Natural killer cell treated with Interleukin-12 subunit alpha and Interleukin-12 subunit beta and Interleukin-15 and Interleukin-18, amount 100 ng/mL, for 72 hours (primary cell): ENCODE results near the gene TMPRSS13. TPM values are rescaled to one million over a fixed set of nuclear protein-coding genes. Genes with fewer than 3 reads are reported as not detected.
A peak's percentile ranks its signal among the peaks of the same experiment; 100 is the strongest.
"Not testable (repeated sequence)": the region's sequence is repeated elsewhere in the genome, so short reads cannot be mapped to it uniquely, and the experiment has no call there.

Experiments
- ATAC-seq, 2 donors: fragments of 150-1000 bp; cut with Tn5 transposase in 1 of 2; sonication (Bioruptor Pico), chemical (Tn5 transposase) in 1 of 2; 2 replicates each; pipeline ENCODE4 v1.10.0; 2021
- DNase-seq: peaks from one replicate; pipeline ENCODE4 v3.0.0; 2022; ENCODE audit warnings: low spot score
- H3K27ac Mint-ChIP-seq, 2 donors: 1 replicate in 1 of 2; 2 replicates in 1 of 2; pipeline ENCODE4 v1.8.0; 2022; ENCODE audit warnings: mixed read lengths in 2 of 2, mild to moderate bottlenecking in 1 of 2, moderate library complexity in 1 of 2
- H3K27me3 Mint-ChIP-seq, 2 donors: 1 replicate in 1 of 2; 2 replicates in 1 of 2; pipeline ENCODE4 v1.8.0; 2022; ENCODE audit warnings: mixed read lengths in 2 of 2
- H3K36me3 Mint-ChIP-seq: one replicate; pipeline ENCODE4 v1.8.0; 2022; ENCODE audit warnings: mixed read lengths
- H3K4me1 Mint-ChIP-seq, 2 donors: 1 replicate in 1 of 2; 2 replicates in 1 of 2; pipeline ENCODE4 v1.8.0; 2022; ENCODE audit warnings: low read depth in 2 of 2, mixed read lengths in 2 of 2, mild to moderate bottlenecking in 1 of 2
- H3K4me3 Mint-ChIP-seq: one replicate; pipeline ENCODE4 v1.8.0; 2022; ENCODE audit warnings: mixed read lengths
- H3K9me3 Mint-ChIP-seq: 2 replicates; pipeline ENCODE4 v1.8.0; 2022; ENCODE audit warnings: mixed read lengths
- total RNA-seq, 2 donors: library from RNA; stranded (reverse); gene quantifications; one replicate each; pipeline ENCODE4 v1.2.3, GENCODE V29; 2022

TMPRSS13 gene
- total RNA-seq: under 1 TPM; 0.19 to 0.36 TPM

- Mint-ChIP-seq H3K4me3 (peak within 1 kb of the TSS; percentile 73), H3K9me3 (no peaks in the 10 kb centered on the region), H3K36me3 (no peaks in the 10 kb centered on the region), H3K27me3 (no peaks in the 10 kb centered on the region), H3K27ac (peak within 1 kb of the TSS; percentile 66 to 90), H3K4me1 (peaks cover 48 to 53% of the 10 kb centered on the region in 2 donors)
- DNase-seq: peak; percentile 31
- ATAC-seq: no peak
These were observed at the start of gene TMPRSS13 for GRCh38 chr11:117929142-117929915. TMPRSS13 (minus strand) TSS chr11:117929402; CDS start chr11:117929307, 95 bp downstream.

- H3K27me3 Mint-ChIP-seq: no peaks in the 10 kb centered on the region
- peak overlapping the region; percentile 79 for H3K4me3 Mint-ChIP-seq
- H3K27ac Mint-ChIP-seq: peak overlapping the region; percentile 90 to 97
- H3K4me1 Mint-ChIP-seq: peaks cover 50 to 63% of the 10 kb centered on the region in 2 donors
- no peaks in the 10 kb centered on the region for H3K9me3 Mint-ChIP-seq
- ATAC-seq (no peak), DNase-seq (no peak)
- H3K36me3 Mint-ChIP-seq: no peaks in the 10 kb centered on the region
These were observed 49.8 kb upstream of the TMPRSS13 start for GRCh38 chr11:117978991-117979390.

GRCh38 chr11:117978291-117978910, 49.2 kb upstream of the TMPRSS13 start:
- not testable (repeated sequence) for DNase-seq, ATAC-seq, H3K9me3 Mint-ChIP-seq, H3K4me3 Mint-ChIP-seq, H3K36me3 Mint-ChIP-seq, H3K27me3 Mint-ChIP-seq
- peak overlapping the region in 1 of 2 donors; percentile 80 for H3K27ac Mint-ChIP-seq
- H3K4me1 Mint-ChIP-seq: peaks cover 47 to 60% of the 10 kb centered on the region in 2 donors

- H3K4me1 Mint-ChIP-seq: peaks cover 47 to 61% of the 10 kb centered on the region in 2 donors
- H3K36me3 Mint-ChIP-seq, ATAC-seq, H3K4me3 Mint-ChIP-seq, H3K27me3 Mint-ChIP-seq, DNase-seq, H3K9me3 Mint-ChIP-seq: not testable (repeated sequence)
- peak overlapping the region in 1 of 2 donors; percentile 80 for H3K27ac Mint-ChIP-seq
These were observed 48.5 kb upstream of the TMPRSS13 start for GRCh38 chr11:117977612-117978264.

- Mint-ChIP-seq H3K36me3 (no peaks in the 10 kb centered on the region), H3K27me3 (no peaks in the 10 kb centered on the region), H3K4me3 (peak overlapping the region; percentile 34), H3K27ac (peak overlapping the region in 1 of 2 donors; percentile 80), H3K4me1 (peaks cover 51 to 62% of the 10 kb centered on the region in 2 donors), H3K9me3 (no peaks in the 10 kb centered on the region)
- ATAC-seq (no peak), DNase-seq (no peak)
These were observed 47.8 kb upstream of the TMPRSS13 start for GRCh38 chr11:117977029-117977428.

GRCh38 chr11:117976445-117976844, 47.2 kb upstream of the TMPRSS13 start:
- Mint-ChIP-seq H3K9me3 (no peaks in the 10 kb centered on the region), H3K27ac (peak overlapping the region in 1 of 2 donors; percentile 80), H3K4me3 (no peak overlapping the region), H3K27me3 (no peaks in the 10 kb centered on the region), H3K36me3 (no peaks in the 10 kb centered on the region), H3K4me1 (peaks cover 48 to 59% of the 10 kb centered on the region in 2 donors)
- DNase-seq: no peak
- ATAC-seq: no peak

GRCh38 chr11:117973503-117973860, 44.3 kb upstream of the TMPRSS13 start:
- Mint-ChIP-seq H3K27me3 (no peaks in the 10 kb centered on the region), H3K4me1 (peaks cover 57 to 71% of the 10 kb centered on the region in 2 donors), H3K9me3 (no peaks in the 10 kb centered on the region), H3K27ac (peak overlapping the region in 1 of 2 donors; percentile 32), H3K36me3 (no peaks in the 10 kb centered on the region), H3K4me3 (peak overlapping the region; percentile 23)
- ATAC-seq: no peak
- DNase-seq: no peak

- ATAC-seq (no peak), DNase-seq (no peak)
- Mint-ChIP-seq H3K36me3 (no peaks in the 10 kb centered on the region), H3K4me1 (peaks cover 57 to 71% of the 10 kb centered on the region in 2 donors), H3K4me3 (peak overlapping the region; percentile 23), H3K27me3 (no peaks in the 10 kb centered on the region), H3K9me3 (no peaks in the 10 kb centered on the region), H3K27ac (peak overlapping the region; percentile 32 to 89)
These were observed 43.7 kb upstream of the TMPRSS13 start for GRCh38 chr11:117972629-117973502.

GRCh38 chr11:117972044-117972443, 42.8 kb upstream of the TMPRSS13 start:
- H3K4me3 Mint-ChIP-seq: no peak overlapping the region

GRCh38 chr11:117970400-117971024, 41.3 kb upstream of the TMPRSS13 start:
- Mint-ChIP-seq H3K36me3 (no peaks in the 10 kb centered on the region), H3K4me3 (peak overlapping the region; percentile 64), H3K4me1 (peaks cover 52 to 56% of the 10 kb centered on the region in 2 donors), H3K27ac (peak overlapping the region; percentile 67 to 89), H3K9me3 (no peaks in the 10 kb centered on the region), H3K27me3 (no peaks in the 10 kb centered on the region)
- peak; percentile 80 to 87 for ATAC-seq
- peak; percentile 80 for DNase-seq

More at GRCh38 chr11:117972044-117972443, 42.8 kb upstream of the TMPRSS13 start:
- no peaks in the 10 kb centered on the region for H3K27me3 Mint-ChIP-seq
- peaks cover 55 to 64% of the 10 kb centered on the region in 2 donors for H3K4me1 Mint-ChIP-seq
- no peaks in the 10 kb centered on the region for H3K9me3 Mint-ChIP-seq
- DNase-seq (no peak), ATAC-seq (no peak)
- H3K36me3 Mint-ChIP-seq: no peaks in the 10 kb centered on the region
- H3K27ac Mint-ChIP-seq: peak overlapping the region in 1 of 2 donors; percentile 89

GRCh38 chr11:117969160-117969991, 40.2 kb upstream of the TMPRSS13 start:
- DNase-seq: no peak
- no peaks in the 10 kb centered on the region for H3K36me3 Mint-ChIP-seq
- peak overlapping the region; percentile 64 for H3K4me3 Mint-ChIP-seq
- peak in 1 of 2 donors; percentile 60 for ATAC-seq
- H3K9me3 Mint-ChIP-seq: no peaks in the 10 kb centered on the region
- peak overlapping the region; percentile 67 to 89 for H3K27ac Mint-ChIP-seq
- H3K4me1 Mint-ChIP-seq: peaks cover 47 to 49% of the 10 kb centered on the region in 2 donors
- H3K27me3 Mint-ChIP-seq: no peaks in the 10 kb centered on the region

- ATAC-seq (no peak), DNase-seq (no peak)
- Mint-ChIP-seq H3K4me1 (peaks cover 27 to 32% of the 10 kb centered on the region in 2 donors), H3K27me3 (no peaks in the 10 kb centered on the region), H3K4me3 (no peak overlapping the region), H3K36me3 (no peaks in the 10 kb centered on the region), H3K27ac (no peak overlapping the region), H3K9me3 (no peaks in the 10 kb centered on the region)
These were observed 37.7 kb upstream of the TMPRSS13 start for GRCh38 chr11:117966908-117967307.
